GM12878 (cell line): ENCODE results near the gene STEAP1B. TPM values are rescaled to one million over a fixed set of nuclear protein-coding genes. Genes with fewer than 3 reads are reported as not detected.

Source experiments
- ATAC-seq: fragments of 200-7000 bp; cut with Tn5 transposase; 3 replicates; pipeline ENCODE4 v1.9.1; 2020; ENCODE audit warnings: mild to moderate bottlenecking, moderate library complexity
- BruUV-seq: library from RNA; stranded (reverse); fragments of 400-500 nt; replicated peaks from 2 replicates; lab custom pipeline; 2021; lab: Mats Ljungman, UMichigan
- CTCF ChIA-PET: fragments of 300-600 bp; sonication (Branson Sonifier 250); formaldehyde crosslinking; extraction: SDS; loops from one replicate; lab custom pipeline; 2021; ENCODE audit warnings: inconsistent platforms; lab: Yijun Ruan, JAX
- POLR2A ChIA-PET: fragments of 350-600 bp; formaldehyde crosslinking; extraction: SDS; loops from one replicate; lab custom pipeline; 2021; ENCODE audit warnings: inconsistent platforms; lab: Charles Lee
- RAD21 ChIA-PET: fragments of 300-600 bp; sonication (Branson Sonifier 250); formaldehyde crosslinking; loops from one replicate; lab custom pipeline; 2023; ENCODE audit warnings: antibody characterized with exemption; ENCODE audit not compliant: unreplicated experiment; lab: Charles Lee
- SMC1A ChIA-PET: fragments of 300-600 bp; sonication (Branson Sonifier 250); formaldehyde crosslinking; loops from one replicate; lab custom pipeline; 2023; ENCODE audit not compliant: unreplicated experiment, uncharacterized antibody; lab: Charles Lee
- DNase-seq: peaks from one replicate; pipeline ENCODE4 v3.0.0-alpha.2; 2011; ENCODE audit warnings: low read depth, low spot score
- FAIRE-seq: peaks from 3 replicates; lab custom pipeline; 2011; peaks lifted over from hg19 to GRCh38; lab: Jason Lieb, UNC
- H2AFZ ChIP-seq: 2 replicates; pipeline ENCODE4 v1.6.0; 2011; ENCODE audit warnings: low read depth, low read length, control low read depth; ENCODE audit not compliant: control insufficient read depth
- H3K27ac ChIP-seq: 2 replicates; pipeline ENCODE4 v1.5.1; 2011; ENCODE audit warnings: control low read depth; ENCODE audit not compliant: control insufficient read depth, insufficient read depth
- H3K27me3 ChIP-seq, 2 experiments: replicated peaks in 1 of 2; 2 replicates each; pipeline versions ENCODE4 v1.6.0 to v1.6.1; 2011; ENCODE audit warnings: low read length in 1 of 2; ENCODE audit not compliant: control insufficient read depth in 2 of 2, insufficient read depth in 2 of 2
- H3K36me3 ChIP-seq, 2 experiments: 2 replicates each; pipeline ENCODE4 v1.5.1; 2011; ENCODE audit warnings: low read length in 1 of 2; ENCODE audit not compliant: control insufficient read depth in 2 of 2, insufficient read depth in 2 of 2
- H3K4me1 ChIP-seq: 2 replicates; pipeline ENCODE4 v1.6.1; 2011; ENCODE audit warnings: mild to moderate bottlenecking, low read length, moderate library complexity, mixed read lengths; ENCODE audit not compliant: control insufficient read depth, insufficient read depth
- H3K4me2 ChIP-seq: 2 replicates; pipeline ENCODE4 v1.6.0; 2011; ENCODE audit warnings: control low read depth; ENCODE audit not compliant: control insufficient read depth, insufficient read depth
- H3K4me3 ChIP-seq: fragments of 200-600 bp; sonication (generic); 2 replicates; pipeline ENCODE4 v1.5.1; 2016
- H3K79me2 ChIP-seq: 2 replicates; pipeline ENCODE4 v1.6.0; 2011; ENCODE audit warnings: low read length; ENCODE audit not compliant: control insufficient read depth, insufficient read depth
- H3K9ac ChIP-seq: 2 replicates; pipeline ENCODE4 v1.8.0; 2011; ENCODE audit warnings: low read length, control low read depth, mixed read lengths; ENCODE audit not compliant: control insufficient read depth, insufficient read depth
- H3K9me3 ChIP-seq: replicated peaks from 3 replicates; pipeline ENCODE4 v1.5.1; 2011; ENCODE audit warnings: mild to moderate bottlenecking, low read length; ENCODE audit not compliant: control insufficient read depth, insufficient read depth
- H4K20me1 ChIP-seq: 2 replicates; pipeline ENCODE4 v1.6.0; 2011; ENCODE audit not compliant: control insufficient read depth, insufficient read depth
- CBX5 ChIP-seq: sonication (generic); IDR thresholded peaks from 2 replicates; pipeline ENCODE4 v1.6.1; 2016; ENCODE audit warnings: low read depth, moderate library complexity, mild to moderate bottlenecking, inconsistent platforms
- FOS ChIP-seq: IDR thresholded peaks from 3 replicates; pipeline ENCODE4 v1.6.1; 2011; ENCODE audit warnings: borderline replicate concordance; ENCODE audit not compliant: insufficient read length; ENCODE audit errors: extremely low read depth
- HDAC2 ChIP-seq: fragments of 200-600 bp; sonication (generic); IDR thresholded peaks from 2 replicates; pipeline ENCODE4 v1.6.1; 2017
- MEF2B ChIP-seq: fragments of 450-650 bp; IDR thresholded peaks from 2 replicates; pipeline ENCODE4 v1.6.1; 2018; ENCODE audit warnings: mild to moderate bottlenecking, moderate library complexity; ENCODE audit not compliant: partially characterized antibody, poor library complexity, severe bottlenecking
- NFYB ChIP-seq: IDR thresholded peaks from 2 replicates; pipeline ENCODE4 v1.6.1; 2011; ENCODE audit warnings: low read depth, mild to moderate bottlenecking, low read length, improper control_type of control experiment, moderate library complexity; ENCODE audit not compliant: insufficient read depth
- ZNF217 ChIP-seq: fragments of 450-650 bp; IDR thresholded peaks from 2 replicates; pipeline ENCODE4 v1.6.1; 2017; ENCODE audit warnings: antibody characterized with exemption, mild to moderate bottlenecking
- WGBS: methylation state at CpG from one replicate; pipeline ENCODE4 v1.1.6; 2016; ENCODE audit warnings: low lambda C conversion rate; ENCODE audit not compliant: insufficient replicate concordance, insufficient coverage; ENCODE audit errors: missing lambda C conversion rate; 5-methylcytosine and 5-hydroxymethylcytosine counted together
- in situ Hi-C: fragments of 300-500 bp; cut with MboI; formaldehyde crosslinking; loops from 9 replicates; pipeline ENCODE4 v1.14.3; 2018; ENCODE audit warnings: mixed read lengths
- intact Hi-C: fragments of 100-400 bp; cut with micrococcal nuclease; formaldehyde crosslinking; loops from one replicate; pipeline ENCODE4 v1.14.2; 2022; ENCODE audit not compliant: unreplicated experiment
- polyA plus RNA-seq, 11 experiments: library from polyadenylated mRNA; depleted of rRNA in 4 of 11; unstranded in 6 of 11; stranded (reverse) in 5 of 11; fragments of >200 nt; fragmentation: Nextera tagmentation in 4 of 11; fragmentation: Illumina TruSeq in 1 of 11; extraction: Ambion mirVana in 4 of 11; extraction: Trizol in 1 of 11; gene quantifications; 1 replicate in 1 of 11; 2 replicates in 10 of 11; pipeline versions ENCODE4 v1.2.1 to v1.2.3, GENCODE V29; 2011 to 2016; ENCODE audit warnings: inconsistent platforms in 2 of 11, missing spikeins in 2 of 11, low read depth in 1 of 11
- total RNA-seq, 4 experiments: library from RNA; depleted of rRNA in 3 of 4; stranded (reverse); fragments of >200 nt in 3 of 4; fragmentation: Illumina TruSeq in 1 of 4; extraction: Trizol in 1 of 4; gene quantifications; 2 replicates each; pipeline versions ENCODE4 v1.2.1 to v1.2.3, GENCODE V29; 2013 to 2021
- TF ChIP-seq, protein P1 (sequence below): fragments of 450-650 bp; IDR thresholded peaks from 2 replicates; pipeline ENCODE4 v1.6.1; 2014; ENCODE audit warnings: mild to moderate bottlenecking
- TF ChIP-seq, protein P2 (sequence below): fragments of 450-650 bp; IDR thresholded peaks from 2 replicates; pipeline ENCODE4 v1.6.1; 2017; ENCODE audit warnings: borderline replicate concordance
- TF ChIP-seq, protein P3 (sequence below): fragments of 450-650 bp; IDR thresholded peaks from 2 replicates; pipeline ENCODE4 v1.6.1; 2017; ENCODE audit warnings: mild to moderate bottlenecking, moderate library complexity

Gene STEAP1B
- total and polyA plus RNA-seq, 10 of the 15 experiments (the other 5 are each of a cell fraction or from before 2014, with no cell fraction given): 0.14 TPM; not detected in 9

DNA sequence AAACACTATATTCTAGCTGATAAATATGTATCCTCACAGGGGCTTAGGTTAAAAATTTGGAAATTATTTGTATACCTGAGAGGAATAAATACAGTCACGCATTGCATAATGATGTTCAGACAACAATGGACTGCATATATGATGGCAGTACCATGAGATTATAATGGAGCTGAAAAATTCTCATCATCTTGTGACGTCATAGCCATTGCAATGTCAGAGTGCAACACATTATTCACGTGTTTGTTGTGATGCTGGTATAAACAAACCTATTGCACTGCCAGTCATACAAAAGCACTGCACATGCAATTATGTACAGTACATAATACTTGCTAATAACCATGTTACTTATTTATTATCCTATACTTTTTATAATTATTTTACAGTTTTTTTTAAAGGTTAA, 31.4 kb downstream of the STEAP1B start:
- Histone ChIP-seq H3K27me3 (no peaks in the 10 kb centered on the region; a peak in 1 of 4 replicates), H3K4me3 (no peak overlapping the region), H3K4me2 (no peak overlapping the region), H4K20me1 (no peaks in the 10 kb centered on the region), H3K9ac (no peak overlapping the region), H3K36me3 (no peaks in the 10 kb centered on the region), H3K27ac (no peak overlapping the region), H3K79me2 (no peaks in the 10 kb centered on the region), H2AFZ (no peak overlapping the region), H3K9me3 (no peaks in the 10 kb centered on the region; the same call in 1 of the 3 replicates), H3K4me1 (no peaks in the 10 kb centered on the region)
- ChIA-PET RAD21 (interaction anchor here (0.6 kb wide), 1 partner anchor 359 kb away, joined by 3 read pairs; no protein-coding TSS in a partner anchor), CTCF (interaction anchor here (1.3 to 1.6 kb wide), 3 partner anchors 10 to 359 kb away, joined by 4 to 12 read pairs (median 4); no protein-coding TSS in a partner anchor), POLR2A (interaction anchor here (0.7 kb wide), 1 partner anchor 280 kb away, joined by 3 read pairs; no protein-coding TSS in a partner anchor), SMC1A (interaction anchor here (0.9 to 1.6 kb wide), 8 partner anchors 8 to 359 kb away, joined by 3 to 9 read pairs (median 4); no protein-coding TSS in a partner anchor)
- TF ChIP-seq HDAC2 (no peak), CBX5 (no peak), FOS (no peak), ZNF217 (no peak), MEF2B (no peak), NFYB (no peak)
- TF ChIP-seq, protein P1, sequence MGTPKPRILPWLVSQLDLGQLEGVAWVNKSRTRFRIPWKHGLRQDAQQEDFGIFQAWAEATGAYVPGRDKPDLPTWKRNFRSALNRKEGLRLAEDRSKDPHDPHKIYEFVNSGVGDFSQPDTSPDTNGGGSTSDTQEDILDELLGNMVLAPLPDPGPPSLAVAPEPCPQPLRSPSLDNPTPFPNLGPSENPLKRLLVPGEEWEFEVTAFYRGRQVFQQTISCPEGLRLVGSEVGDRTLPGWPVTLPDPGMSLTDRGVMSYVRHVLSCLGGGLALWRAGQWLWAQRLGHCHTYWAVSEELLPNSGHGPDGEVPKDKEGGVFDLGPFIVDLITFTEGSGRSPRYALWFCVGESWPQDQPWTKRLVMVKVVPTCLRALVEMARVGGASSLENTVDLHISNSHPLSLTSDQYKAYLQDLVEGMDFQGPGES: no peak
- TF ChIP-seq, protein P2, sequence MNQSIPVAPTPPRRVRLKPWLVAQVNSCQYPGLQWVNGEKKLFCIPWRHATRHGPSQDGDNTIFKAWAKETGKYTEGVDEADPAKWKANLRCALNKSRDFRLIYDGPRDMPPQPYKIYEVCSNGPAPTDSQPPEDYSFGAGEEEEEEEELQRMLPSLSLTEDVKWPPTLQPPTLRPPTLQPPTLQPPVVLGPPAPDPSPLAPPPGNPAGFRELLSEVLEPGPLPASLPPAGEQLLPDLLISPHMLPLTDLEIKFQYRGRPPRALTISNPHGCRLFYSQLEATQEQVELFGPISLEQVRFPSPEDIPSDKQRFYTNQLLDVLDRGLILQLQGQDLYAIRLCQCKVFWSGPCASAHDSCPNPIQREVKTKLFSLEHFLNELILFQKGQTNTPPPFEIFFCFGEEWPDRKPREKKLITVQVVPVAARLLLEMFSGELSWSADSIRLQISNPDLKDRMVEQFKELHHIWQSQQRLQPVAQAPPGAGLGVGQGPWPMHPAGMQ: no peak
- TF ChIP-seq, protein P3, sequence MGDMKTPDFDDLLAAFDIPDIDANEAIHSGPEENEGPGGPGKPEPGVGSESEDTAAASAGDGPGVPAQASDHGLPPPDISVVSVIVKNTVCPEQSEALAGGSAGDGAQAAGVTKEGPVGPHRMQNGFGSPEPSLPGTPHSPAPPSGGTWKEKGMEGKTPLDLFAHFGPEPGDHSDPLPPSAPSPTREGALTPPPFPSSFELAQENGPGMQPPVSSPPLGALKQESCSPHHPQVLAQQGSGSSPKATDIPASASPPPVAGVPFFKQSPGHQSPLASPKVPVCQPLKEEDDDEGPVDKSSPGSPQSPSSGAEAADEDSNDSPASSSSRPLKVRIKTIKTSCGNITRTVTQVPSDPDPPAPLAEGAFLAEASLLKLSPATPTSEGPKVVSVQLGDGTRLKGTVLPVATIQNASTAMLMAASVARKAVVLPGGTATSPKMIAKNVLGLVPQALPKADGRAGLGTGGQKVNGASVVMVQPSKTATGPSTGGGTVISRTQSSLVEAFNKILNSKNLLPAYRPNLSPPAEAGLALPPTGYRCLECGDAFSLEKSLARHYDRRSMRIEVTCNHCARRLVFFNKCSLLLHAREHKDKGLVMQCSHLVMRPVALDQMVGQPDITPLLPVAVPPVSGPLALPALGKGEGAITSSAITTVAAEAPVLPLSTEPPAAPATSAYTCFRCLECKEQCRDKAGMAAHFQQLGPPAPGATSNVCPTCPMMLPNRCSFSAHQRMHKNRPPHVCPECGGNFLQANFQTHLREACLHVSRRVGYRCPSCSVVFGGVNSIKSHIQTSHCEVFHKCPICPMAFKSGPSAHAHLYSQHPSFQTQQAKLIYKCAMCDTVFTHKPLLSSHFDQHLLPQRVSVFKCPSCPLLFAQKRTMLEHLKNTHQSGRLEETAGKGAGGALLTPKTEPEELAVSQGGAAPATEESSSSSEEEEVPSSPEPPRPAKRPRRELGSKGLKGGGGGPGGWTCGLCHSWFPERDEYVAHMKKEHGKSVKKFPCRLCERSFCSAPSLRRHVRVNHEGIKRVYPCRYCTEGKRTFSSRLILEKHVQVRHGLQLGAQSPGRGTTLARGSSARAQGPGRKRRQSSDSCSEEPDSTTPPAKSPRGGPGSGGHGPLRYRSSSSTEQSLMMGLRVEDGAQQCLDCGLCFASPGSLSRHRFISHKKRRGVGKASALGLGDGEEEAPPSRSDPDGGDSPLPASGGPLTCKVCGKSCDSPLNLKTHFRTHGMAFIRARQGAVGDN: no peak
- in situ Hi-C loops (no loop called here), intact Hi-C loops (no loop called here)
- WGBS: 52% methylated on average over 3 of the region's 3 CpGs
- DNase-seq (no peak), FAIRE-seq (no peak), ATAC-seq (no peak)
- BruUV-seq: no TSS peak
